D721Med (cell line): Measurements from ENCODE around the gene MCF2L.

Experiments
- DNase-seq: peaks from one replicate; pipeline ENCODE4 v3.0.0; 2011; ENCODE audit warnings: low spot score; ENCODE audit not compliant: insufficient read length
- FAIRE-seq: peaks from 2 replicates; lab custom pipeline; 2011; peaks lifted over from hg19 to GRCh38; lab: Jason Lieb, UNC
- CTCF ChIP-seq: IDR thresholded peaks from 2 replicates; pipeline ENCODE4 v1.5.1; 2012; ENCODE audit warnings: mild to moderate bottlenecking, control low read depth; ENCODE audit not compliant: insufficient read depth; ENCODE audit errors: missing control alignments

MCF2L gene

GRCh38 chr13:112968910-112969691, at the start of gene MCF2L:
MCF2L (plus strand) TSS chr13:112969214; CDS start chr13:112969380, 166 bp downstream.
- DNase-seq (peak; percentile 92), FAIRE-seq (no peak)
- no peak for TF ChIP-seq CTCF

- FAIRE-seq = no peak
Observed at GRCh38 chr13:112923962-112924361, 45.1 kb upstream of the MCF2L start.

GRCh38 chr13:112924365-112924764, 44.6 kb upstream of the MCF2L start:
- TF ChIP-seq CTCF = no peak
- no peak for FAIRE-seq
- DNase-seq = no peak

More at GRCh38 chr13:112923962-112924361, 45.1 kb upstream of the MCF2L start:
- no peak for DNase-seq
- TF ChIP-seq CTCF = no peak

GRCh38 chr13:112926003-112926402, 43.0 kb upstream of the MCF2L start:
- no peak for TF ChIP-seq CTCF
- DNase-seq (no peak), FAIRE-seq (no peak)

- no peak for TF ChIP-seq CTCF
- no peak for DNase-seq
- no peak for FAIRE-seq
Observed at GRCh38 chr13:112926993-112927392, 42.0 kb upstream of the MCF2L start.

GRCh38 chr13:112928020-112928971, 40.7 kb upstream of the MCF2L start:
- no peak for TF ChIP-seq CTCF
- DNase-seq (no peak), FAIRE-seq (no peak)
